HepG2 (cell line): ENCODE data around the gene LCLAT1. TPM values are rescaled to one million over a fixed set of nuclear protein-coding genes. Genes with fewer than 3 reads are reported as not detected.

Source experiments
- ATAC-seq: fragments of 200-7000 bp; cut with Tn5 transposase; 3 replicates; pipeline ENCODE4 v1.9.1; 2020; ENCODE audit warnings: mild to moderate bottlenecking, moderate library complexity
- BruUV-seq: library from RNA; stranded (reverse); fragments of 400-500 nt; replicated peaks from 2 replicates; lab custom pipeline; 2021; lab: Mats Ljungman, UMichigan
- CTCF ChIA-PET: fragments of 300-600 bp; formaldehyde crosslinking; extraction: SDS; loops from one replicate; lab custom pipeline; 2021; ENCODE audit warnings: low total read pairs, inconsistent platforms, low intra/inter-chr PET ratio; lab: Yijun Ruan, JAX
- POLR2A ChIA-PET: fragments of 350-600 bp; sonication (Branson Sonifier 250); formaldehyde crosslinking; loops from one replicate; lab custom pipeline; 2020; ENCODE audit warnings: antibody characterized with exemption, inconsistent platforms; lab: Yijun Ruan, JAX
- DNase-seq: peaks from one replicate; pipeline ENCODE4 v3.0.0-alpha.2; 2015; ENCODE audit warnings: low spot score
- FAIRE-seq: peaks from 3 replicates; lab custom pipeline; 2011; peaks lifted over from hg19 to GRCh38; lab: Jason Lieb, UNC
- H2AFZ ChIP-seq: one replicate; pipeline ENCODE4 v1.6.1; 2011; ENCODE audit warnings: low read length, inconsistent platforms
- H3K27ac ChIP-seq: fragments of 300-600 bp; 3 replicates; pipeline ENCODE4 v1.8.0; 2011; ENCODE audit warnings: mixed run types, mild to moderate bottlenecking, mixed read lengths, low read length, inconsistent platforms; ENCODE audit not compliant: insufficient read depth; ENCODE audit errors: extremely low read length
- H3K27me3 ChIP-seq, 2 experiments: fragments of 200-600 bp in 1 of 2; 2 replicates in 1 of 2; 3 replicates in 1 of 2; pipeline versions ENCODE4 v1.6.0 to v1.8.0; 2011; ENCODE audit warnings: low read length in 2 of 2, mild to moderate bottlenecking in 2 of 2, moderate library complexity in 2 of 2, inconsistent platforms in 1 of 2; ENCODE audit not compliant: insufficient read depth in 2 of 2, control insufficient read depth in 1 of 2
- H3K36me3 ChIP-seq, 2 experiments: fragments of 200-600 bp in 1 of 2; replicated peaks in 1 of 2; 2 replicates in 1 of 2; 3 replicates in 1 of 2; pipeline versions ENCODE4 v1.5.1 to v1.8.0; 2011; ENCODE audit warnings: low read length in 2 of 2, inconsistent platforms in 1 of 2; ENCODE audit not compliant: insufficient read depth in 2 of 2, control insufficient read depth in 1 of 2
- H3K4me1 ChIP-seq: 2 replicates; pipeline ENCODE4 v1.5.1; 2012; ENCODE audit warnings: low read length, inconsistent platforms; ENCODE audit not compliant: insufficient read depth
- H3K4me2 ChIP-seq: 2 replicates; pipeline ENCODE4 v1.6.0; 2011; ENCODE audit warnings: low read depth, low read length, inconsistent platforms
- H3K4me3 ChIP-seq, 3 experiments: fragments of 200-600 bp in 1 of 3; sonication (generic), shearing (Covaris generic) in 1 of 3; replicated peaks in 1 of 3; 2 replicates each; pipeline ENCODE4 v1.5.1; 2011 to 2016; ENCODE audit warnings: low read length in 3 of 3, inconsistent platforms in 2 of 3, low read depth in 2 of 3, mild to moderate bottlenecking in 2 of 3, control low read depth in 1 of 3, mixed read lengths in 1 of 3; ENCODE audit not compliant: insufficient read depth in 1 of 3
- H3K79me2 ChIP-seq: one replicate; pipeline ENCODE4 v1.6.1; 2011; ENCODE audit warnings: low read length, inconsistent platforms; ENCODE audit not compliant: insufficient read depth
- H3K9ac ChIP-seq: 2 replicates; pipeline ENCODE4 v1.6.0; 2011; ENCODE audit warnings: mild to moderate bottlenecking, low read depth, low read length, inconsistent platforms; ENCODE audit not compliant: insufficient read depth
- H3K9me3 ChIP-seq: 2 replicates; pipeline ENCODE4 v1.5.1; 2012; ENCODE audit warnings: mild to moderate bottlenecking, low read length
- H4K20me1 ChIP-seq: 2 replicates; pipeline ENCODE4 v1.6.0; 2011; ENCODE audit warnings: inconsistent platforms, mild to moderate bottlenecking, low read length, moderate library complexity; ENCODE audit not compliant: insufficient read depth
- ATF6 ChIP-seq: sonication (generic); formaldehyde crosslinking; conservative IDR thresholded peaks from 2 replicates; pipeline ENCODE4 v1.4.0; 2020; ENCODE audit warnings: missing genetic modification reagents
- CBX2 ChIP-seq, 2 experiments: fragments of 200-600 bp in 1 of 2; sonication (generic); formaldehyde crosslinking in 1 of 2; IDR thresholded peaks; 2 replicates each; pipeline versions ENCODE4 v1.7.0 to v1.8.1; 2018 to 2022; ENCODE audit warnings: low read depth in 2 of 2, low read length in 1 of 2, mild to moderate bottlenecking in 1 of 2, missing genetic modification reagents in 1 of 2
- DMTF1 ChIP-seq: sonication (generic); formaldehyde crosslinking; IDR thresholded peaks from 2 replicates; pipeline ENCODE4 v1.4.0; 2020; ENCODE audit warnings: mild to moderate bottlenecking, missing genetic modification reagents
- ELF4 ChIP-seq: sonication (generic); formaldehyde crosslinking; IDR thresholded peaks from 2 replicates; pipeline ENCODE4 v1.5.0; 2020; ENCODE audit warnings: missing genetic modification reagents, mild to moderate bottlenecking, moderate library complexity, borderline replicate concordance
- ESRRA ChIP-seq: sonication (generic); formaldehyde crosslinking; IDR thresholded peaks from 2 replicates; pipeline ENCODE4 v1.5.1; 2020; ENCODE audit warnings: mild to moderate bottlenecking, low read depth, missing genetic modification reagents
- FOXA1 ChIP-seq, 2 experiments: fragments of 450-650 bp in 1 of 2; sonication (generic) in 1 of 2; formaldehyde crosslinking in 1 of 2; IDR thresholded peaks; 2 replicates each; pipeline versions ENCODE4 v1.4.0 to v1.6.1; 2016 to 2020; ENCODE audit warnings: missing genetic modification reagents in 1 of 2
- FOXA3 ChIP-seq: IDR thresholded peaks from 2 replicates; pipeline ENCODE4 v1.6.1; 2016; ENCODE audit warnings: missing genetic modification reagents, missing compliant biosample characterization
- HOXA3 ChIP-seq: sonication (generic); formaldehyde crosslinking; IDR thresholded peaks from 2 replicates; pipeline ENCODE4 v1.5.0; 2020; ENCODE audit warnings: missing genetic modification reagents
- HOXD1 ChIP-seq: sonication (generic); formaldehyde crosslinking; IDR thresholded peaks from 2 replicates; pipeline ENCODE4 v1.5.0; 2020; ENCODE audit warnings: missing genetic modification reagents
- IRX3 ChIP-seq: sonication (generic); formaldehyde crosslinking; IDR thresholded peaks from 2 replicates; pipeline ENCODE4 v1.8.1; 2023; ENCODE audit warnings: mild to moderate bottlenecking, low read depth, missing genetic modification reagents, borderline replicate concordance
- NCOA5 ChIP-seq: sonication (generic); formaldehyde crosslinking; IDR thresholded peaks from 2 replicates; pipeline ENCODE4 v1.4.0; 2020; ENCODE audit warnings: missing genetic modification reagents
- PCBP2 ChIP-seq: fragments of 200-400 bp; formaldehyde crosslinking; optimal IDR thresholded peaks from 2 replicates; pipeline ENCODE3; 2018; ENCODE audit warnings: low read length, low read depth; ENCODE audit not compliant: poor library complexity, severe bottlenecking
- SOX13 ChIP-seq, 3 experiments: fragments of 450-650 bp in 1 of 3; sonication (generic) in 1 of 3; formaldehyde crosslinking in 1 of 3; IDR thresholded peaks in 2 of 3; conservative IDR thresholded peaks in 1 of 3; 2 replicates each; pipeline versions ENCODE4 v1.5.0 to v1.6.1; 2016 to 2020; ENCODE audit warnings: antibody characterized with exemption in 1 of 3, mild to moderate bottlenecking in 1 of 3, missing compliant biosample characterization in 1 of 3, missing genetic modification reagents in 1 of 3, moderate library complexity in 1 of 3
- SOX5 ChIP-seq: IDR thresholded peaks from 2 replicates; pipeline ENCODE4 v1.6.1; 2016; ENCODE audit warnings: borderline replicate concordance
- ZBTB1 ChIP-seq: sonication (generic); formaldehyde crosslinking; IDR thresholded peaks from 2 replicates; pipeline ENCODE4 v1.4.0; 2020; ENCODE audit warnings: missing genetic modification reagents, borderline replicate concordance
- ZNF773 ChIP-seq: sonication (generic); formaldehyde crosslinking; IDR thresholded peaks from 2 replicates; pipeline ENCODE4 v1.4.0; 2020; ENCODE audit warnings: missing genetic modification reagents, borderline replicate concordance
- WGBS: methylation state at CpG from one replicate; pipeline ENCODE4 v1.1.6; 2017; ENCODE audit warnings: low lambda C conversion rate; 5-methylcytosine and 5-hydroxymethylcytosine counted together
- in situ Hi-C: cut with HindIII; loops from 2 replicates; pipeline ENCODE4 v1.10.0; 2017; ENCODE audit warnings: low pct_unique_long_range_greater_than_20kb; ENCODE audit not compliant: extremely low pct_ligation_motif_present
- intact Hi-C: fragments of 100-400 bp; cut with micrococcal nuclease; formaldehyde crosslinking; loops from one replicate; pipeline ENCODE4 v1.10.0; 2022; ENCODE audit not compliant: unreplicated experiment
- polyA plus RNA-seq, 8 experiments: library from polyadenylated mRNA; depleted of rRNA in 3 of 8; stranded (reverse) in 7 of 8; unstranded in 1 of 8; fragments of >200 nt; fragmentation: Illumina TruSeq in 4 of 8; extraction: Trizol in 4 of 8; gene quantifications; 2 replicates each; pipeline versions ENCODE4 v1.2.1 to v1.2.3, GENCODE V29; 2011 to 2016; ENCODE audit warnings: low read depth in 4 of 8, missing spikeins in 1 of 8, mixed read lengths in 1 of 8; ENCODE audit not compliant: insufficient read depth in 1 of 8
- total RNA-seq, 5 experiments: library from RNA; depleted of rRNA; stranded (reverse); fragments of >200 nt; fragmentation: Illumina TruSeq; extraction: Trizol; gene quantifications; 2 replicates each; pipeline ENCODE4 v1.2.3, GENCODE V29; 2016; ENCODE audit warnings: low read depth in 1 of 5
- TF ChIP-seq, protein P1 (sequence below): sonication (generic); formaldehyde crosslinking; IDR thresholded peaks from 2 replicates; pipeline ENCODE4 v1.5.0; 2020; ENCODE audit warnings: missing genetic modification reagents

Gene LCLAT1
- total and polyA plus RNA-seq, 2 of the 13 experiments (the other 11 are each of a cell fraction or from before 2014, with no cell fraction given): 18.0 to 28.0 TPM

DNA sequence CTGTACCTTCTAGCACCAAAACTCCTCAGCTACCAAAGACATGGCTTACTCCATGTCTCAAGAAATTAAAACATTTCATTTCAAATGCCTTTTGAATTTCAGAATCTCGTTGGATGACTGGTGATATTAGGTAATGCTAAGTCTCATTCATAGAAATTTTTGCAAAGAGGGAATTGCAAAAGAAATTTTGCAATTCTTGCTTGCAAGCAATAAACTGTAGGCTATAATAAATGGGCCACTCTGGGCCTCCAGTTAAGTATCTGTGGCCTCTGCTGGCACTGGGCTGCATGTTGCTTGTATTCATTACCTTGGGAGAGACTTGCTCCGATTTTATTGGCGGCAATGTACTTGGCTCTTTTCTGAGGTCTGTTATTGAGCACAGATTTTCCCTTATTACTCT is 2.8 kb upstream of the LCLAT1 start (continued):
- TF ChIP-seq ATF6 (CRISPR knock-in tag): no peak
- TF ChIP-seq ZNF773 (CRISPR knock-in tag): no peak
- TF ChIP-seq FOXA3 (CRISPR knock-in tag): no peak
- no peak for TF ChIP-seq PCBP2
- no peak for TF ChIP-seq DMTF1
- no peak for TF ChIP-seq HOXA3 (CRISPR knock-in tag)
- TF ChIP-seq ESRRA (CRISPR knock-in tag): no peak
- no peak for TF ChIP-seq IRX3

GRCh38 chr2:30445266-30445821 is 1.7 kb upstream of the LCLAT1 start:
- Histone ChIP-seq H3K4me3 (no peak overlapping the region), H3K79me2 (peaks cover 30% of the 10 kb centered on the region), H3K9me3 (no peaks in the 10 kb centered on the region), H3K4me1 (peaks cover 47% of the 10 kb centered on the region), H2AFZ (no peak overlapping the region), H3K27me3 (no peaks in the 10 kb centered on the region; a peak in 1 of 5 replicates), H3K36me3 (no peaks in the 10 kb centered on the region; a peak in 1 of 5 replicates), H3K27ac (no peak overlapping the region), H3K9ac (no peak overlapping the region), H4K20me1 (no peaks in the 10 kb centered on the region), H3K4me2 (no peak overlapping the region)
- no TSS peak for BruUV-seq
- CTCF ChIA-PET: no interaction called here
- in situ Hi-C loops: loop anchor here (5.0 to 10.0 kb wide), 2 partner anchors 62 to 259 kb away; no protein-coding TSS in a partner anchor
- ATAC-seq: no peak
- FAIRE-seq: no peak
- POLR2A ChIA-PET: no interaction called here
- 66% methylated on average over 6 of the region's 6 CpGs for WGBS
- intact Hi-C loops: loop anchor here (5.0 kb wide), 1 partner anchor 298 kb away; the partner anchor contains the start of gene YPEL5
- no peak for DNase-seq
- TF ChIP-seq FOXA1 (IDR thresholded peaks at IDR 0.05) (0 out of 2 replicates have a peak, but pooled peaks have one; percentile 19), FOXA1 (CRISPR knock-in tag; IDR thresholded peaks at IDR 0.05) (no peak), NCOA5 (CRISPR knock-in tag) (no peak), CBX2 (IDR thresholded peaks at IDR 0.05; ENCODE audit: low read depth, low read length) (0 out of 2 replicates have a peak, but pooled peaks have one; percentile 2), CBX2 (CRISPR knock-in tag; IDR thresholded peaks at IDR 0.05; ENCODE audit: low read depth) (no peak), ELF4 (CRISPR knock-in tag) (no peak), SOX5 (peak; percentile 40; the same call in 1 of the 2 replicates), SOX13 (IDR thresholded peaks at IDR 0.05) (no peak), SOX13 (CRISPR knock-in tag; conservative IDR thresholded peaks at IDR 0.05 in 1 of 2, IDR thresholded peaks at IDR 0.05 in 1 of 2) (peak in 1 of 2 experiments; percentile 44; a peak in 1 of 4 replicates), HOXD1 (CRISPR knock-in tag) (no peak), ZBTB1 (CRISPR knock-in tag) (no peak)
- TF ChIP-seq, protein P1, sequence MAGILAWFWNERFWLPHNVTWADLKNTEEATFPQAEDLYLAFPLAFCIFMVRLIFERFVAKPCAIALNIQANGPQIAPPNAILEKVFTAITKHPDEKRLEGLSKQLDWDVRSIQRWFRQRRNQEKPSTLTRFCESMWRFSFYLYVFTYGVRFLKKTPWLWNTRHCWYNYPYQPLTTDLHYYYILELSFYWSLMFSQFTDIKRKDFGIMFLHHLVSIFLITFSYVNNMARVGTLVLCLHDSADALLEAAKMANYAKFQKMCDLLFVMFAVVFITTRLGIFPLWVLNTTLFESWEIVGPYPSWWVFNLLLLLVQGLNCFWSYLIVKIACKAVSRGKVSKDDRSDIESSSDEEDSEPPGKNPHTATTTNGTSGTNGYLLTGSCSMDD (CRISPR knock-in tag): no peak
